ENCODE results near the gene MRTFB. TPM values are rescaled to one million over a fixed set of nuclear protein-coding genes. Genes with fewer than 3 reads are reported as not detected.
"Not testable (repeated sequence)": the region's sequence is repeated elsewhere in the genome, so short reads cannot be mapped to it uniquely, and the experiment has no call there.

Gene MRTFB
- total RNA-seq, 4 donors from 2014 or later = 12.7 to 20.4 (median 14.8) TPM

GRCh38 chr16:14042706-14043105 lies 28.4 kb upstream of the MRTFB start:
- TF ChIP-seq CTCF (IDR thresholded peaks at IDR 0.05 in 4 of 5, conservative IDR thresholded peaks at IDR 0.05 in 1 of 5) (no peak), POLR2A (IDR thresholded peaks at IDR 0.05) (no peak)
- in situ Hi-C loops (cut with MboI; ENCODE audit: low sequenced_read_pairs in 4 of 4) = no loop called here
- peak in 1 of 2 donors; percentile 5 for DNase-seq

GRCh38 chr16:14043278-14043677 lies 27.8 kb upstream of the MRTFB start:
- peaks cover 0 to 18% of the 10 kb centered on the region in 2 donors for H3K4me1 ChIP-seq
- ATAC-seq (no peak), DNase-seq (no peak)
- H3K4me3 ChIP-seq = no peak overlapping the region
- no peaks in the 10 kb centered on the region for H3K36me3 ChIP-seq
- in situ Hi-C loops (cut with MboI; ENCODE audit: low sequenced_read_pairs in 4 of 4) (no loop called here), intact Hi-C loops (cut with DNase I; ENCODE audit: low total_unique reads) (no loop called here)
- no peaks in the 10 kb centered on the region for H3K9me3 ChIP-seq
- H3K27ac ChIP-seq = peak overlapping the region; percentile 37 to 66 (median 59)
- no peaks in the 10 kb centered on the region for H3K27me3 ChIP-seq
- TF ChIP-seq CTCF (IDR thresholded peaks at IDR 0.05 in 4 of 5, conservative IDR thresholded peaks at IDR 0.05 in 1 of 5) = no peak
- no peak for TF ChIP-seq POLR2A (IDR thresholded peaks at IDR 0.05)

More at GRCh38 chr16:14042706-14043105, 28.4 kb upstream of the MRTFB start:
- Histone ChIP-seq H3K36me3 (no peaks in the 10 kb centered on the region), H3K4me1 (peaks cover 0 to 18% of the 10 kb centered on the region in 2 donors), H3K9me3 (no peaks in the 10 kb centered on the region), H3K27ac (peak overlapping the region; percentile 5 to 67 (median 61)), H3K4me3 (no peak overlapping the region), H3K27me3 (no peaks in the 10 kb centered on the region)
- intact Hi-C loops (cut with DNase I; ENCODE audit: low total_unique reads) = no loop called here
- ATAC-seq = peak; percentile 71 to 90

- no peak for ATAC-seq
- no peak for TF ChIP-seq POLR2A (IDR thresholded peaks at IDR 0.05)
- TF ChIP-seq CTCF (IDR thresholded peaks at IDR 0.05 in 4 of 5, conservative IDR thresholded peaks at IDR 0.05 in 1 of 5) = no peak
- in situ Hi-C loops (cut with MboI; ENCODE audit: low sequenced_read_pairs in 4 of 4) (no loop called here), intact Hi-C loops (cut with DNase I; ENCODE audit: low total_unique reads) (no loop called here)
- Histone ChIP-seq H3K4me1 (peaks cover 0 to 20% of the 10 kb centered on the region in 2 donors), H3K27ac (peak overlapping the region; percentile 37 to 66 (median 59)), H3K4me3 (no peak overlapping the region), H3K27me3 (no peaks in the 10 kb centered on the region), H3K36me3 (no peaks in the 10 kb centered on the region), H3K9me3 (no peaks in the 10 kb centered on the region)
- DNase-seq = no peak
These were observed 27.3 kb upstream of the MRTFB start for GRCh38 chr16:14043793-14044192.

- ATAC-seq; in situ Hi-C loops (cut with MboI; ENCODE audit: low sequenced_read_pairs in 4 of 4); H3K4me3 ChIP-seq; H3K27me3 ChIP-seq; intact Hi-C loops (cut with DNase I; ENCODE audit: low total_unique reads); H3K27ac ChIP-seq; H3K36me3 ChIP-seq; H3K9me3 ChIP-seq; DNase-seq: not testable (repeated sequence)
- peaks cover 0 to 15% of the 10 kb centered on the region in 2 donors for H3K4me1 ChIP-seq
These were observed 23.8 kb upstream of the MRTFB start for GRCh38 chr16:14047121-14047859.

GRCh38 chr16:14050291-14051027 lies 20.7 kb upstream of the MRTFB start:
- H3K27ac ChIP-seq = peak overlapping the region in 1 of 4 donors; percentile 11
- peaks cover 0 to 8% of the 10 kb centered on the region in 2 donors for H3K4me1 ChIP-seq
- DNase-seq = no peak
- in situ Hi-C loops (cut with MboI; ENCODE audit: low sequenced_read_pairs in 4 of 4) = no loop called here
- TF ChIP-seq POLR2A (IDR thresholded peaks at IDR 0.05) = no peak
- TF ChIP-seq CTCF (IDR thresholded peaks at IDR 0.05 in 4 of 5, conservative IDR thresholded peaks at IDR 0.05 in 1 of 5) = no peak
- intact Hi-C loops (cut with DNase I; ENCODE audit: low total_unique reads) = no loop called here
- no peaks in the 10 kb centered on the region for H3K9me3 ChIP-seq
- no peaks in the 10 kb centered on the region for H3K36me3 ChIP-seq
- H3K4me3 ChIP-seq = no peak overlapping the region
- ATAC-seq = no peak
- no peaks in the 10 kb centered on the region for H3K27me3 ChIP-seq

Measured in gastrocnemius medialis (tissue), 4 donors.